Skeletal muscle cell (primary cell): ENCODE data around the gene NSDHL.
"Not testable (repeated sequence)": the region's sequence is repeated elsewhere in the genome, so short reads cannot be mapped to it uniquely, and the experiment has no call there.

Source experiments
- DNase-seq: peaks from one replicate; pipeline ENCODE4 v3.0.0-alpha.2; 2010; ENCODE audit warnings: low read depth
- H3K4me3 ChIP-seq: 2 replicates; pipeline ENCODE4 v1.5.1; 2011; ENCODE audit warnings: low read depth, mild to moderate bottlenecking, control low read depth, low read length, moderate library complexity

The NSDHL gene

GRCh38 chrX:152905081-152905420 is 74.2 kb downstream of the NSDHL start:
- DNase-seq = no peak

GRCh38 chrX:152907084-152907651 is 76.3 kb downstream of the NSDHL start:
- peak; percentile 90 for DNase-seq
- H3K4me3 ChIP-seq = no peak overlapping the region

More at GRCh38 chrX:152905081-152905420, 74.2 kb downstream of the NSDHL start:
- no peak overlapping the region for H3K4me3 ChIP-seq

GRCh38 chrX:152908486-152908885 is 77.6 kb downstream of the NSDHL start:
- no peak overlapping the region for H3K4me3 ChIP-seq
- DNase-seq = no peak

GRCh38 chrX:152910018-152910417 is 79.2 kb downstream of the NSDHL start:
- not testable (repeated sequence) for H3K4me3 ChIP-seq, DNase-seq

GRCh38 chrX:152912106-152912505 is 81.2 kb downstream of the NSDHL start:
- no peak for DNase-seq
- no peak overlapping the region for H3K4me3 ChIP-seq

GRCh38 chrX:152912641-152913040 is 81.8 kb downstream of the NSDHL start:
- H3K4me3 ChIP-seq = no peak overlapping the region
- no peak for DNase-seq

- DNase-seq = no peak
- H3K4me3 ChIP-seq = no peak overlapping the region
These were observed 82.5 kb downstream of the NSDHL start for GRCh38 chrX:152913346-152913745.

DNA sequence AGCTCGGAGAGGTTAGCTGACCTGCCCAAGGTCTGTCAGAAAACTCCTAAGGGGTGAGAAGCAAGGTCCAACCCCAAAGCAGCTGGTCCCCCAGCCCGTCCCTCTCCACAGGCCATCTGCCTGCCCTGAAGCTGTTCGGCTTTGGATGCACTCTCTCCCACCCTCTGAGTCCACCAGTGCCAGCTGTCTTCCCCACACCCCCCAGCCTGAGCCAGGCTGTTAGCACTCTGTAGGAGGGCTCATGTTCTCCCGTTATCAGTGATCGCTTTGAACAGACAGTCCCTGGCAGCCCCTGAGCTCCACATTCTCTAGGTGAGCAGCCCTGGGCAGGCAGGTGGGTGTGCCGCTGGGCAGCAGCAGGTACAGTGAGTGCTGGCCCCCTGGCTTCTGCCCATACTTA is 83.0 kb downstream of the NSDHL start:
- DNase-seq = no peak
- H3K4me3 ChIP-seq = no peak overlapping the region

GRCh38 chrX:152915541-152916241 is 84.8 kb downstream of the NSDHL start:
- H3K4me3 ChIP-seq = no peak overlapping the region
- DNase-seq = peak; percentile 43

DNA sequence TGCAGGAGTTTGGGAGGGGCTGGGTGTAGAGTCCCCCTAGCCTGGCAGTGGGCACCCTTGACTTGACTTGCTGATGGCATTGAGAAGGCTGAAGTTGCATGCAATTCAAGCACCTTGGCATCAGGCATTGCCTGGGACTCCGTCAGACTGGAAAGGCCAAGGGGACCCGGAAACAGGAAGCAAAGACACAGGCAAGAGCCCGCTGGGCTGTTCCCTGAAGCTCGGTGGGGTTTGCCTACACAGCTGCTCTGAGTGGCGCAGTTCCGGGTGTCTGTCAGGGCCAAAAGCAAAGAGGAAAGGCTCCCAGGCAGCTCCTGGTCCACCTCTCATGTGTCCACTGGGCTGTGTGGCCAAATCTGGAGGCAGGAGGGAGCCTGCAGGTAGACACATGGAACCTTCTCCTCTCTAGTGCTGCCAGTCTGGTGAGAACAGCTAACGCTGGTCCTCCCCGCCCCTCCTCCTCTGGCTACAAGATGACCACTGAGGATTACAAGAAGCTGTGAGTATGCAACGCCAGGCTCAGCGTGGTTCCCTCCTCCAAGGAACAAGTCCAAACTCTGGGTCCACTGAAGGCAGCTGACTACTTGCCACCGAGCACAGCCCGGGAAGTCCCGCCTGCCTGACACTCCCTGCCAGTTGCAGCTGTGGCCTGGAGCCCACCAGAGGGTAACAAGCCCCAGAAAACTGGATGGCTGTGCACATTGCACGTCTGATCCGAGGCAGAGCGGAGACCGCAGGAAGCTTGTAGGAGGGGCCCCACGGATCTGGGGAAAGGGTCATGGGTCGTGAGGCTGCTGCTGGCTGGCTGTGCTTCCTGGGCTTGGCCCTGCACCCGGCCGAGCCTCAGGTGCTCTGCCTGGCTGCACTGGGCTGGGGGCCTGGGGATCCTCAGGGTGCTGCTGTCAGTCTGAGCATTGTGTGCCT is 87.1 kb downstream of the NSDHL start:
- H3K4me3 ChIP-seq = no peak overlapping the region
- DNase-seq = no peak

GRCh38 chrX:152918707-152919106 is 87.8 kb downstream of the NSDHL start:
- no peak for DNase-seq

More at GRCh38 chrX:152918707-152919106, 87.8 kb downstream of the NSDHL start:
- H3K4me3 ChIP-seq = no peak overlapping the region
